HT1080 (cell line): ENCODE results near the gene RAP1GAP2. TPM values are rescaled to one million over a fixed set of nuclear protein-coding genes. Genes with fewer than 3 reads are reported as not detected.
"Not testable (repeated sequence)": the region's sequence is repeated elsewhere in the genome, so short reads cannot be mapped to it uniquely, and the experiment has no call there.

ENCODE experiments used
- DNase-seq: peaks from one replicate; pipeline ENCODE4 v3.0.0-alpha.2; 2015; ENCODE audit warnings: low read depth
- total RNA-seq: library from RNA; depleted of rRNA; stranded (reverse); fragments of >200 nt; shearing (Covaris generic); gene quantifications from 2 replicates; pipeline ENCODE4 v1.2.3, GENCODE V29; 2014

RAP1GAP2 gene
- total RNA-seq, 1 experiment from 2014 or later, result 17.5 TPM

GRCh38 chr17:2964028-2964356, 167.8 kb downstream of the RAP1GAP2 start:
- DNase-seq, result no peak

GRCh38 chr17:2964370-2964769, 168.1 kb downstream of the RAP1GAP2 start:
- no peak for DNase-seq

GRCh38 chr17:2964831-2965230, 168.6 kb downstream of the RAP1GAP2 start:
- no peak for DNase-seq

- DNase-seq, result peak; percentile 85
Observed at GRCh38 chr17:2965621-2966595, 169.7 kb downstream of the RAP1GAP2 start.

GRCh38 chr17:2967515-2967914, 171.3 kb downstream of the RAP1GAP2 start:
- no peak for DNase-seq

- DNase-seq, result no peak
Observed at GRCh38 chr17:2971851-2972250, 175.6 kb downstream of the RAP1GAP2 start.

- no peak for DNase-seq
Observed at GRCh38 chr17:2972749-2973148, 176.5 kb downstream of the RAP1GAP2 start.

GRCh38 chr17:2974347-2974746, 178.1 kb downstream of the RAP1GAP2 start:
- no peak for DNase-seq

- DNase-seq, result peak; percentile 81
Observed at GRCh38 chr17:2975469-2975958, 179.3 kb downstream of the RAP1GAP2 start.

- DNase-seq, result no peak
Observed at GRCh38 chr17:2977157-2977556, 180.9 kb downstream of the RAP1GAP2 start.

- DNase-seq, result no peak
Observed at GRCh38 chr17:2978116-2978515, 181.9 kb downstream of the RAP1GAP2 start.

- DNase-seq, result no peak
Observed at GRCh38 chr17:2978991-2979390, 182.8 kb downstream of the RAP1GAP2 start.

- no peak for DNase-seq
Observed at GRCh38 chr17:2980211-2980903, 184.1 kb downstream of the RAP1GAP2 start.

GRCh38 chr17:2980904-2981246, 184.6 kb downstream of the RAP1GAP2 start:
- no peak for DNase-seq

GRCh38 chr17:2981325-2981724, 185.1 kb downstream of the RAP1GAP2 start:
- no peak for DNase-seq

- DNase-seq, result peak; percentile 79
Observed at GRCh38 chr17:2982854-2983253, 186.6 kb downstream of the RAP1GAP2 start.

GRCh38 chr17:2983255-2983654, 187.0 kb downstream of the RAP1GAP2 start:
- DNase-seq, result no peak

- no peak for DNase-seq
Observed at GRCh38 chr17:2985318-2985717, 189.1 kb downstream of the RAP1GAP2 start.

- DNase-seq, result no peak
Observed at GRCh38 chr17:2986925-2987324, 190.7 kb downstream of the RAP1GAP2 start.

GRCh38 chr17:2989396-2989795, 193.2 kb downstream of the RAP1GAP2 start:
- DNase-seq, result not testable (repeated sequence)

GRCh38 chr17:2989855-2990254, 193.6 kb downstream of the RAP1GAP2 start:
- no peak for DNase-seq

GRCh38 chr17:2990396-2990795, 194.2 kb downstream of the RAP1GAP2 start:
- DNase-seq, result no peak
